GM18858 (cell line): ENCODE data around the gene NOTCH1.

Experiments used
- ATAC-seq: cut with Tn5 transposase; IDR thresholded peaks from one replicate; pipeline ENCODE4 v1.9.1; 2021; ENCODE audit not compliant: unreplicated experiment

NOTCH1 gene

GRCh38 chr9:136470356-136470755, 75.5 kb downstream of the NOTCH1 start:
- ATAC-seq = no peak

GRCh38 chr9:136467766-136468165, 78.1 kb downstream of the NOTCH1 start:
- ATAC-seq = no peak

- no peak for ATAC-seq
These were observed 79.7 kb downstream of the NOTCH1 start for GRCh38 chr9:136466155-136466541.

GRCh38 chr9:136465500-136466154, 80.2 kb downstream of the NOTCH1 start:
- ATAC-seq = no peak

- ATAC-seq = no peak
These were observed 81.6 kb downstream of the NOTCH1 start for GRCh38 chr9:136464241-136464640.

- no peak for ATAC-seq
These were observed 82.3 kb downstream of the NOTCH1 start for GRCh38 chr9:136463578-136463977.

- ATAC-seq = no peak
These were observed 83.2 kb downstream of the NOTCH1 start for GRCh38 chr9:136462664-136463063.

GRCh38 chr9:136460772-136461325, 85.0 kb downstream of the NOTCH1 start:
- no peak for ATAC-seq

GRCh38 chr9:136459425-136459824, 86.4 kb downstream of the NOTCH1 start:
- ATAC-seq = no peak

GRCh38 chr9:136457326-136457725, 88.5 kb downstream of the NOTCH1 start:
- no peak for ATAC-seq

- ATAC-seq = no peak
These were observed 89.6 kb downstream of the NOTCH1 start for GRCh38 chr9:136456258-136456657.

GRCh38 chr9:136455043-136456002, 90.5 kb downstream of the NOTCH1 start:
- ATAC-seq = no peak

GRCh38 chr9:136454026-136454796, 91.6 kb downstream of the NOTCH1 start:
- no peak for ATAC-seq

GRCh38 chr9:136453326-136453725, 92.5 kb downstream of the NOTCH1 start:
- ATAC-seq = no peak

GRCh38 chr9:136451221-136451877, 94.5 kb downstream of the NOTCH1 start:
- ATAC-seq = no peak

GRCh38 chr9:136448655-136449054, 97.2 kb downstream of the NOTCH1 start:
- no peak for ATAC-seq

- no peak for ATAC-seq
These were observed 98.6 kb downstream of the NOTCH1 start for GRCh38 chr9:136447173-136447778.

GRCh38 chr9:136445799-136446198, 100.0 kb downstream of the NOTCH1 start:
- no peak for ATAC-seq
